WERI-Rb-1 (cell line): Measurements from ENCODE around the gene TRIM67.
A peak's percentile ranks its signal among the peaks of the same experiment; 100 is the strongest.
"Not testable (repeated sequence)": the region's sequence is repeated elsewhere in the genome, so short reads cannot be mapped to it uniquely, and the experiment has no call there.

Experiments
- DNase-seq: peaks from one replicate; pipeline ENCODE4 v3.0.0-alpha.2; 2020
- H3K27ac ChIP-seq: fragments of 250-450 bp; sonication (Bioruptor Pico); 2 replicates; pipeline ENCODE4 v1.5.1; 2020; ENCODE audit warnings: mild to moderate bottlenecking, moderate library complexity
- H3K27me3 ChIP-seq: fragments of 250-450 bp; sonication (Bioruptor Pico); 2 replicates; pipeline ENCODE4 v1.5.1; 2021; ENCODE audit warnings: mild to moderate bottlenecking, low read depth, moderate library complexity; ENCODE audit not compliant: insufficient read depth, severe bottlenecking
- H3K36me3 ChIP-seq: fragments of 250-450 bp; sonication (Bioruptor Pico); 2 replicates; pipeline ENCODE4 v1.5.1; 2020; ENCODE audit warnings: mild to moderate bottlenecking, moderate library complexity
- H3K4me3 ChIP-seq: 2 replicates; pipeline ENCODE4 v1.5.1; 2011; ENCODE audit warnings: low read depth, mild to moderate bottlenecking, control low read depth, low read length
- H3K9me3 ChIP-seq: fragments of 250-450 bp; sonication (Bioruptor Pico); 2 replicates; pipeline ENCODE4 v1.5.1; 2021; ENCODE audit warnings: mild to moderate bottlenecking, moderate library complexity; ENCODE audit not compliant: severe bottlenecking
- CTCF ChIP-seq: IDR thresholded peaks from 2 replicates; pipeline ENCODE4 v1.5.1; 2011; ENCODE audit warnings: low read depth, mild to moderate bottlenecking, control low read depth, inconsistent platforms, low read length

Gene TRIM67

GRCh38 chr1:231124746-231125145 is 37.1 kb upstream of the TRIM67 start:
- Histone ChIP-seq H3K27ac (peak overlapping the region; percentile 9), H3K36me3 (no peaks in the 10 kb centered on the region), H3K27me3 (no peaks in the 10 kb centered on the region), H3K4me3 (peak overlapping the region; percentile 22), H3K9me3 (peaks cover 7% of the 10 kb centered on the region)
- DNase-seq, result no peak
- no peak for TF ChIP-seq CTCF

DNA sequence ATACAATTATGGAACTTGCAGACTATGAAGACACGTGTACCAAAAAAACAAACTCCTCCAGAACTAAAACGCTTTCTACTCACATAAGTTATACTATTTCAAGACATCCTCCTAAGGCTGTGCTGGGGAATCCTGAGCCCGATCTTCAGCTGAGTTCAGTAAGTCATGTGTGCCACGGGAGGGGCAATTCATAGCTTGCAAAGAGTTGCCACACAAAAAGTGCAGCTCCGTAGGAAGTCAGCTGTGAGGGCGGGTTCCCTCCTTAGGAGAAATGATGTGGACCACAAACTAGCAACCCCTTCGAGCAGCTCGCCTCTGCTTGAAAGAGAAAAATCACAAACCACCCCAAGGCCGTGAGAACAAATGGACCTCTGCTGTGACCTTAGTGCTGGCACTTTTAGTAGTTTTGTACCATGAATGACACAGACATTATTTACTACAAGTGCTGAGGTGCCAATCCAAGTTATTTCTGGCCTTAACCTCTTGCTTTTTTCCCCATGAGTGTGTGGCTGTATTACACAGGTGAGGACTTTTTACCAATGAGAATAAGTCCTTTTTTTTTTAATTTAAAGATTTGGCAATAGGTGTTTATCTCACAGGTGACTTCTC is 35.8 kb upstream of the TRIM67 start:
- H3K27me3 ChIP-seq, result no peaks in the 10 kb centered on the region
- no peak for TF ChIP-seq CTCF
- H3K27ac ChIP-seq, result no peak overlapping the region
- H3K9me3 ChIP-seq, result peaks cover 7% of the 10 kb centered on the region
- DNase-seq, result no peak
- H3K4me3 ChIP-seq, result no peak overlapping the region
- H3K36me3 ChIP-seq, result no peaks in the 10 kb centered on the region

- not testable (repeated sequence) for H3K9me3 ChIP-seq, H3K27ac ChIP-seq, H3K27me3 ChIP-seq, H3K4me3 ChIP-seq, DNase-seq, H3K36me3 ChIP-seq
These were observed 34.8 kb upstream of the TRIM67 start for GRCh38 chr1:231127106-231127505.

- H3K36me3 ChIP-seq, DNase-seq, H3K4me3 ChIP-seq, H3K27me3 ChIP-seq, H3K9me3 ChIP-seq, H3K27ac ChIP-seq: not testable (repeated sequence)
These were observed 33.4 kb upstream of the TRIM67 start for GRCh38 chr1:231128471-231128870.

DNA sequence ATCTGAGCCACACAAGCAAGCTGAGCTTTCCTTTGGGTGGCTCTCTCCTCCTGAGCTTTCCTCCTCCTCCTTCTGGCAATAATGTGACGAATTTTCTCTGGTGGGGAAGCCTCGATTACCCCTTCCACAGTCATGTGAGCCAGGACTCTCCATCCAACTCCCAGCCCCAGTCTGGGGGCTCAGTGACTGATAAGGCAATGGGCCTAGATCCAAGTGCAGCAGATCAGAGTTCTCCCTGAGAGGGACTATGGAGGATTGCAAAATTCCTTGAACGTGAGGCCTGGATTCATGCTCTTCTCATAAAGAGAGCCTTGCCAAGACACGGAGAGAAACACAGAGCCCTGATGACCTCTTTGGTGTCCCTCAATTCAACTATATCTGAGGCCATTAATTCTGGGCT is 31.3 kb upstream of the TRIM67 start:
- H3K9me3 ChIP-seq, result peaks cover 7% of the 10 kb centered on the region
- no peaks in the 10 kb centered on the region for H3K27me3 ChIP-seq
- H3K36me3 ChIP-seq, result no peaks in the 10 kb centered on the region
- TF ChIP-seq CTCF, result no peak
- no peak for DNase-seq
- no peak overlapping the region for H3K4me3 ChIP-seq
- H3K27ac ChIP-seq, result no peak overlapping the region

DNA sequence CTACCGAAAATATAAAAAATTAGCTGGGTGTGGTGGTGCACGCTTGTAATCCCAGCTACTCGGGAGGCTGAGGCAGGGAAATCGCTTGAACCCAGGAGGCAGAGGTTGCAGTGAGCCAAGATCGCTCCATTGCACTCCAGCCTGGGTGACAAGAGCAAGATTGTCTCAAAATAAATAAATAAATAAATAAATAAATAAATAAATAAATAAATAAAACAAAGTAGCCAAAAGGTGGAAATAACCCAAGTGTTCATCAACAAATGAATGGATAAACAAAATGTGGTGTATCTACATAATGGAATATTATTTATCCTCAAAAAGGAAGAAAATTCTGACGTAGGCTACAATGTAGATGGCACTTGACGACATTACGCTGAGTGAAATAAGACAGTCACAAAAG is 29.3 kb upstream of the TRIM67 start:
- H3K4me3 ChIP-seq, H3K9me3 ChIP-seq, DNase-seq, H3K27ac ChIP-seq, H3K36me3 ChIP-seq, H3K27me3 ChIP-seq: not testable (repeated sequence)

DNA sequence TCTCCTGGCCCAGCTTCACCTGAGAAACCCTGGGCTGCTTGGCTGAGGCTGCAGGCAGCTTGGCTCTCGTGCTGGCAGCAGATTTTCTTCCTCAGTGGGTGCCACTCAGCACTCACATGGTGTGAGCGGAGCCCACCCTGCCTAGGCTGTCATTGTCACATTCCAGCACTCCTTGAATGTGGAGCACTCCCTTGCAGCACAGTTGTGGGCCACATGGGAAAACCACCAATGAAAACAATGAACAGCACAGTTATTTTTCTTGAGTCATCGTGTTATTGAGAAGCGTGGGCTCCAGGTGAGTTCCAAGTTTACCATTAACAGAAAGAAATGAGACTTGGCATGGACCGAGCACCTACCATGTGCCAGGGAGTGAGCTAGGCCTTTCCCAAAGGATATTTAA is 27.2 kb upstream of the TRIM67 start:
- H3K36me3 ChIP-seq, result no peaks in the 10 kb centered on the region
- H3K9me3 ChIP-seq, result no peaks in the 10 kb centered on the region
- no peak for DNase-seq
- H3K27me3 ChIP-seq, result no peaks in the 10 kb centered on the region
- no peak overlapping the region for H3K27ac ChIP-seq
- TF ChIP-seq CTCF, result no peak
- no peak overlapping the region for H3K4me3 ChIP-seq
